Activated effector memory CD4-positive, alpha-beta T cell treated with Interleukin-2 at 50 U/mL for 16 hours (primary cell): Measurements from ENCODE around the gene WBP4.

Experiments used
- DNase-seq: peaks from one replicate; pipeline ENCODE4 v3.0.0-alpha.2; 2020

WBP4 gene

GRCh38 chr13:41049480-41050440 lies 11.5 kb upstream of the WBP4 start:
- no peak for DNase-seq

- DNase-seq, result no peak
Observed at GRCh38 chr13:41052441-41052840, 8.9 kb upstream of the WBP4 start.

GRCh38 chr13:41053384-41053826 lies 7.9 kb upstream of the WBP4 start:
- no peak for DNase-seq

- DNase-seq, result no peak
Observed at GRCh38 chr13:41054212-41054877, 7.0 kb upstream of the WBP4 start.

GRCh38 chr13:41054919-41055619 lies 6.2 kb upstream of the WBP4 start:
- no peak for DNase-seq

GRCh38 chr13:41056194-41056593 lies 5.1 kb upstream of the WBP4 start:
- DNase-seq, result no peak

GRCh38 chr13:41056826-41057711 lies 4.2 kb upstream of the WBP4 start:
- DNase-seq, result no peak

GRCh38 chr13:41058295-41059070 lies 2.8 kb upstream of the WBP4 start:
- DNase-seq, result no peak

GRCh38 chr13:41059456-41060081 lies 1.7 kb upstream of the WBP4 start:
- no peak for DNase-seq

- peak; percentile 50 for DNase-seq
Observed at GRCh38 chr13:41060082-41060723, 1.1 kb upstream of the WBP4 start.

- DNase-seq, result peak; percentile 76
Observed at GRCh38 chr13:41060724-41061074, 610 bp upstream of the WBP4 start.

- DNase-seq, result no peak
Observed at GRCh38 chr13:41061914-41062837, 867 bp downstream of the WBP4 start.

- DNase-seq, result no peak
Observed at GRCh38 chr13:41064493-41064892, 3.2 kb downstream of the WBP4 start.

GRCh38 chr13:41065078-41065477 lies 3.8 kb downstream of the WBP4 start:
- DNase-seq, result no peak

- no peak for DNase-seq
Observed at GRCh38 chr13:41074523-41074922, 13.2 kb downstream of the WBP4 start.

GRCh38 chr13:41075034-41075433 lies 13.7 kb downstream of the WBP4 start:
- DNase-seq, result no peak

- DNase-seq, result no peak
Observed at GRCh38 chr13:41075485-41075884, 14.2 kb downstream of the WBP4 start.

GRCh38 chr13:41077475-41077874 lies 16.2 kb downstream of the WBP4 start:
- no peak for DNase-seq

GRCh38 chr13:41079725-41080124 lies 18.4 kb downstream of the WBP4 start:
- no peak for DNase-seq
